Muscle of leg (tissue), 11 donors: ENCODE results near the gene LGSN. TPM values are rescaled to one million over a fixed set of nuclear protein-coding genes. Genes with fewer than 3 reads are reported as not detected.
"Not testable (repeated sequence)": the region's sequence is repeated elsewhere in the genome, so short reads cannot be mapped to it uniquely, and the experiment has no call there.

Experiments used
- DNase-seq: peaks from one replicate; pipeline ENCODE4 v3.0.0; 2013
- H3K27ac ChIP-seq: one replicate; pipeline ENCODE4 v1.5.1; 2013; ENCODE audit warnings: mild to moderate bottlenecking, low read length, control low read depth
- H3K27me3 ChIP-seq: one replicate; pipeline ENCODE4 v1.6.1; 2013; ENCODE audit warnings: low read length; ENCODE audit not compliant: control insufficient read depth, insufficient read depth
- H3K36me3 ChIP-seq: one replicate; pipeline ENCODE4 v1.6.1; 2013; ENCODE audit warnings: low read length; ENCODE audit not compliant: control insufficient read depth, insufficient read depth
- H3K4me1 ChIP-seq: one replicate; pipeline ENCODE4 v1.6.1; 2013; ENCODE audit warnings: low read length; ENCODE audit not compliant: control insufficient read depth, insufficient read depth
- H3K4me3 ChIP-seq: one replicate; pipeline ENCODE4 v1.5.1; 2013; ENCODE audit warnings: low read length, control low read depth
- H3K9me3 ChIP-seq: replicated peaks from 2 replicates; pipeline ENCODE4 v1.6.1; 2013; ENCODE audit warnings: low read depth, low read length; ENCODE audit not compliant: control insufficient read depth
- WGBS: methylation state at CpG from one replicate; pipeline ENCODE4 v1.1.5; 2013; ENCODE audit warnings: missing lambda C conversion rate; ENCODE audit not compliant: insufficient coverage; 5-methylcytosine and 5-hydroxymethylcytosine counted together
- polyA plus RNA-seq, 8 donors: library from polyadenylated mRNA; unstranded; fragments of 120-200 nt; gene quantifications; one replicate each; pipeline versions ENCODE4 v1.2.1 to v1.2.3, GENCODE V29; 2013; ENCODE audit warnings: inconsistent platforms in 1 of 8, low replicate concordance in 1 of 8; ENCODE audit not compliant: insufficient read length in 8 of 8, insufficient read depth in 1 of 8
- total RNA-seq: library from RNA; stranded (reverse); fragments of 120-200 nt; gene quantifications from one replicate; pipeline ENCODE4 v1.2.4, GENCODE V29; 2013

Gene LGSN
- total and polyA plus RNA-seq, 9 donors, result 0.04 TPM; not detected in 8

- DNase-seq, result no peak
- Histone ChIP-seq H3K27me3 (no peaks in the 10 kb centered on the region), H3K9me3 (no peaks in the 10 kb centered on the region), H3K4me1 (no peaks in the 10 kb centered on the region), H3K36me3 (no peaks in the 10 kb centered on the region), H3K27ac (no peak overlapping the region), H3K4me3 (no peak overlapping the region)
These were observed 40.9 kb downstream of the LGSN start for GRCh38 chr6:63278916-63279315.

- no peak overlapping the region for H3K27ac ChIP-seq
- H3K4me1 ChIP-seq, result no peaks in the 10 kb centered on the region
- WGBS, result no CpG with 5 or more reads among the region's 1 CpG
- H3K36me3 ChIP-seq, result no peaks in the 10 kb centered on the region
- no peak for DNase-seq
- H3K4me3 ChIP-seq, result no peak overlapping the region
- no peaks in the 10 kb centered on the region for H3K9me3 ChIP-seq
- H3K27me3 ChIP-seq, result no peaks in the 10 kb centered on the region
These were observed 43.8 kb downstream of the LGSN start for GRCh38 chr6:63275953-63276352.

- not testable (repeated sequence) for H3K4me1 ChIP-seq, H3K27me3 ChIP-seq, H3K36me3 ChIP-seq, H3K4me3 ChIP-seq, H3K27ac ChIP-seq, H3K9me3 ChIP-seq, DNase-seq
- WGBS, result 91% methylated on average over 25 of the region's 35 CpGs
These were observed 44.9 kb downstream of the LGSN start for GRCh38 chr6:63274795-63275430.

DNA sequence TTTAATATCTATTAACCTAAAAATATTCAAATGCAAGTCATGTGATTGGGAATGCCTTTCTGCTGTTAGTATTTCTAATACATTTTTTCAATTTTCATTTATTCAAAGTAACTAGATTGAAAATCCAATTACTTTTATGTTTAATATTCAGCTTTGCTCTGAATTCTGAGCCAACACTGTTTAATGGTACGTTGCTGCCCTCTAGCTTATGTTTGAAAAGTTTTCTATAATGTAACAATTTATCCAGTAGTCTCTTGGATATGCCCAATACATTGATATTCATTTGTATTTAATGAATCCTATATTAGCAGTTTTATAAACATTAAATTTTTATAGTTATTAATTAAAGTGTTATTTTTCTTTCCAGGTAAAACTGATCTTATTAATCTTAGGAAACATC is 47.4 kb downstream of the LGSN start:
- Histone ChIP-seq H3K4me1 (no peaks in the 10 kb centered on the region), H3K4me3 (no peak overlapping the region), H3K27ac (no peak overlapping the region), H3K27me3 (no peaks in the 10 kb centered on the region), H3K9me3 (no peaks in the 10 kb centered on the region), H3K36me3 (no peaks in the 10 kb centered on the region)
- no CpG with 5 or more reads among the region's 1 CpG for WGBS
- peak; percentile 54 for DNase-seq

- 100% methylated on average over 1 of the region's 4 CpGs for WGBS
- no peak overlapping the region for H3K4me3 ChIP-seq
- no peak for DNase-seq
- H3K27ac ChIP-seq, result no peak overlapping the region
- no peaks in the 10 kb centered on the region for H3K27me3 ChIP-seq
- no peaks in the 10 kb centered on the region for H3K4me1 ChIP-seq
- no peaks in the 10 kb centered on the region for H3K36me3 ChIP-seq
- H3K9me3 ChIP-seq, result no peaks in the 10 kb centered on the region
These were observed 50.3 kb downstream of the LGSN start for GRCh38 chr6:63269470-63269869.

GRCh38 chr6:63268574-63268973 is 51.2 kb downstream of the LGSN start:
- no peaks in the 10 kb centered on the region for H3K9me3 ChIP-seq
- H3K36me3 ChIP-seq, result no peaks in the 10 kb centered on the region
- no peaks in the 10 kb centered on the region for H3K27me3 ChIP-seq
- no CpG with 5 or more reads among the region's 2 CpGs for WGBS
- H3K27ac ChIP-seq, result no peak overlapping the region
- no peak for DNase-seq
- H3K4me1 ChIP-seq, result no peaks in the 10 kb centered on the region
- H3K4me3 ChIP-seq, result no peak overlapping the region

GRCh38 chr6:63267828-63268227 is 52.0 kb downstream of the LGSN start:
- H3K4me3 ChIP-seq, result no peak overlapping the region
- H3K9me3 ChIP-seq, result no peaks in the 10 kb centered on the region
- H3K27ac ChIP-seq, result no peak overlapping the region
- no peaks in the 10 kb centered on the region for H3K27me3 ChIP-seq
- no peaks in the 10 kb centered on the region for H3K36me3 ChIP-seq
- no peaks in the 10 kb centered on the region for H3K4me1 ChIP-seq
- no peak for DNase-seq
- WGBS, result no CpG with 5 or more reads among the region's 1 CpG

DNA sequence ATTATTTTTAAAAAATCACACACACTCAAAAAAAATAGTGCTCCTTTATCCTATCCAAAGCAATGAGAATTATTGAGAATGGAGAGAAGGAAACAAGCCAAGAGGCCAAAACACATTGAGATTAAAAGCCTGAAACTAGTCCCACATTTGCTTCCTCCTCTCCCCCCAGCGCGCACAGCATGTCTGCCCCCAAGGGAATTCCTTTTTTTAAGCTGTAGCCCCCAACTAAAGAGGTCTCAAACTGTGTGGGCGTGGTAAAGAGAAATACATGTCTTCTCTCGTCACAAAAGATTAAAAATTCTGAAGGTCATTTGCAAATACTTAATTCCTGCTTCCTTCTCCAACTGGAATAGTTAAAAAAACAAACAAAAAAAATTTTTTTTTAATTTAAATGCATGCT is 52.7 kb downstream of the LGSN start:
- WGBS, result no CpG with 5 or more reads among the region's 4 CpGs
- Histone ChIP-seq H3K9me3 (no peaks in the 10 kb centered on the region), H3K27ac (no peak overlapping the region), H3K36me3 (no peaks in the 10 kb centered on the region), H3K4me3 (no peak overlapping the region), H3K4me1 (no peaks in the 10 kb centered on the region), H3K27me3 (no peaks in the 10 kb centered on the region)
- no peak for DNase-seq

- DNase-seq, result no peak
- Histone ChIP-seq H3K27me3 (no peaks in the 10 kb centered on the region), H3K27ac (no peak overlapping the region), H3K4me3 (no peak overlapping the region), H3K9me3 (no peaks in the 10 kb centered on the region), H3K36me3 (no peaks in the 10 kb centered on the region), H3K4me1 (no peaks in the 10 kb centered on the region)
- WGBS, result no CpG with 5 or more reads among the region's 3 CpGs
These were observed 56.3 kb downstream of the LGSN start for GRCh38 chr6:63263444-63263843.

GRCh38 chr6:63261820-63262219 is 58.0 kb downstream of the LGSN start:
- no peaks in the 10 kb centered on the region for H3K27me3 ChIP-seq
- no peaks in the 10 kb centered on the region for H3K36me3 ChIP-seq
- H3K27ac ChIP-seq, result no peak overlapping the region
- H3K9me3 ChIP-seq, result no peaks in the 10 kb centered on the region
- no peak for DNase-seq
- WGBS, result no CpG with 5 or more reads among the region's 3 CpGs
- H3K4me3 ChIP-seq, result no peak overlapping the region
- H3K4me1 ChIP-seq, result no peaks in the 10 kb centered on the region

- DNase-seq, result no peak
- H3K9me3 ChIP-seq, result no peaks in the 10 kb centered on the region
- no peaks in the 10 kb centered on the region for H3K27me3 ChIP-seq
- no peak overlapping the region for H3K27ac ChIP-seq
- H3K4me3 ChIP-seq, result no peak overlapping the region
- no peaks in the 10 kb centered on the region for H3K36me3 ChIP-seq
- H3K4me1 ChIP-seq, result no peaks in the 10 kb centered on the region
These were observed 60.6 kb downstream of the LGSN start for GRCh38 chr6:63259153-63259552.
